CD4-positive, alpha-beta T cell treated with Interleukin-4 for 1 hour (primary cell): ENCODE data around the gene CROCC2.

Source experiments
- DNase-seq, 2 donors: peaks; one replicate each; pipeline ENCODE4 v3.0.0-alpha.2; 2020 to 2022

CROCC2 gene

GRCh38 chr2:240922245-240922981, 16.3 kb downstream of the CROCC2 start:
- DNase-seq = peak in 1 of 2 donors; percentile 10

- DNase-seq = no peak
Observed at GRCh38 chr2:240922982-240923537, 16.9 kb downstream of the CROCC2 start.

GRCh38 chr2:240925191-240925567, 19.0 kb downstream of the CROCC2 start:
- peak in 1 of 2 donors; percentile 11 for DNase-seq

- DNase-seq = peak in 1 of 2 donors; percentile 9
Observed at GRCh38 chr2:240925568-240926515, 19.7 kb downstream of the CROCC2 start.

- peak in 1 of 2 donors; percentile 5 for DNase-seq
Observed at GRCh38 chr2:240926516-240927389, 20.6 kb downstream of the CROCC2 start.

GRCh38 chr2:240927390-240927781, 21.2 kb downstream of the CROCC2 start:
- peak in 1 of 2 donors; percentile 3 for DNase-seq

- peak in 1 of 2 donors; percentile 5 for DNase-seq
Observed at GRCh38 chr2:240928476-240929363, 22.6 kb downstream of the CROCC2 start.

- DNase-seq = no peak
Observed at GRCh38 chr2:240929364-240930095, 23.4 kb downstream of the CROCC2 start.

- DNase-seq = no peak
Observed at GRCh38 chr2:240930096-240930630, 24.0 kb downstream of the CROCC2 start.

- DNase-seq = no peak
Observed at GRCh38 chr2:240930631-240931318, 24.6 kb downstream of the CROCC2 start.

- DNase-seq = no peak
Observed at GRCh38 chr2:240931319-240931949, 25.3 kb downstream of the CROCC2 start.

GRCh38 chr2:240932001-240932723, 26.0 kb downstream of the CROCC2 start:
- DNase-seq = no peak

- no peak for DNase-seq
Observed at GRCh38 chr2:240932724-240933047, 26.6 kb downstream of the CROCC2 start.

GRCh38 chr2:240933048-240933965, 27.2 kb downstream of the CROCC2 start:
- no peak for DNase-seq

- no peak for DNase-seq
Observed at GRCh38 chr2:240933966-240934700, 28.0 kb downstream of the CROCC2 start.

GRCh38 chr2:240934701-240935102, 28.6 kb downstream of the CROCC2 start:
- DNase-seq = no peak
